Body of pancreas (tissue), 4 donors: ENCODE results near the gene TRMT11. TPM values are rescaled to one million over a fixed set of nuclear protein-coding genes. Genes with fewer than 3 reads are reported as not detected.

Experiments used
- ATAC-seq: fragments of 150-250 bp; one replicate; pipeline ENCODE4 v1.9.1; 2016
- DNase-seq, 4 donors: peaks; one replicate each; pipeline ENCODE4 v3.0.0-alpha.2; 2019
- H3K27ac ChIP-seq, 4 donors: fragments of 200-600 bp; sonication (generic); 1 replicate in 3 of 4; 2 replicates in 1 of 4; pipeline versions ENCODE4 v1.5.1 to v1.6.1; 2016 to 2019; ENCODE audit warnings: mild to moderate bottlenecking in 1 of 4, mixed read lengths in 1 of 4, moderate library complexity in 1 of 4
- H3K27me3 ChIP-seq, 2 donors: fragments of 200-600 bp; sonication (generic); one replicate each; pipeline ENCODE4 v1.6.0; 2016; ENCODE audit warnings: mild to moderate bottlenecking in 1 of 2
- H3K36me3 ChIP-seq, 2 donors: fragments of 200-600 bp; sonication (generic); replicated peaks in 1 of 2; 2 replicates each; pipeline ENCODE4 v1.5.1; 2016; ENCODE audit warnings: low read depth in 2 of 2; ENCODE audit not compliant: insufficient read depth in 1 of 2
- H3K4me1 ChIP-seq: fragments of 200-600 bp; sonication (generic); one replicate; pipeline ENCODE4 v1.6.0; 2016
- H3K4me3 ChIP-seq, 2 donors: fragments of 200-600 bp; sonication (generic); 1 replicate in 1 of 2; 2 replicates in 1 of 2; pipeline ENCODE4 v1.5.1; 2016 to 2019
- H3K9me3 ChIP-seq, 3 donors: fragments of 200-600 bp; sonication (generic); 1 replicate in 2 of 3; 2 replicates in 1 of 3; pipeline ENCODE4 v1.5.1; 2016
- CTCF ChIP-seq, 7 experiments: fragments of 450-650 bp in 4 of 7; fragments of 200-600 bp in 3 of 7; sonication (generic) in 3 of 7; IDR thresholded peaks; one replicate each; pipeline ENCODE4 v1.5.1; 2016 to 2019; ENCODE audit warnings: antibody characterized with exemption in 7 of 7
- POLR2A ChIP-seq, 3 donors: fragments of 450-650 bp; IDR thresholded peaks; one replicate each; pipeline ENCODE4 v1.6.1; 2016; ENCODE audit warnings: antibody characterized with exemption in 3 of 3, mild to moderate bottlenecking in 2 of 3
- WGBS, 2 donors: methylation state at CpG; one replicate each; pipeline ENCODE4 v1.1.5; 2017; 5-methylcytosine and 5-hydroxymethylcytosine counted together
- intact Hi-C: fragments of 100-400 bp; cut with DNase I; formaldehyde crosslinking; loops from one replicate; pipeline ENCODE4 v1.15.1; 2023
- total RNA-seq, 2 donors: library from RNA; depleted of rRNA; stranded (reverse); fragments of >200 nt; gene quantifications; one replicate each; pipeline ENCODE4 v1.1.0, GENCODE V29; 2016

The TRMT11 gene
- total RNA-seq, 2 donors from 2014 or later = 26.5 to 26.7 TPM

GRCh38 chr6:126026001-126026400 is 39.7 kb downstream of the TRMT11 start:
- TF ChIP-seq POLR2A (IDR thresholded peaks at IDR 0.05) = no peak
- no peak for TF ChIP-seq CTCF (IDR thresholded peaks at IDR 0.05)
- intact Hi-C loops = no loop called here
- DNase-seq (no peak), ATAC-seq (no peak)
- no peak overlapping the region for H3K27ac ChIP-seq
- H3K4me1 ChIP-seq = no peaks in the 10 kb centered on the region
- no peaks in the 10 kb centered on the region for H3K9me3 ChIP-seq
- no peaks in the 10 kb centered on the region for H3K27me3 ChIP-seq
- WGBS, 2 donors = 94% methylated on average over 2 of the region's 2 CpGs
- peaks cover 7 to 10% of the 10 kb centered on the region in 2 donors for H3K36me3 ChIP-seq
- H3K4me3 ChIP-seq = no peak overlapping the region

- no peaks in the 10 kb centered on the region for H3K9me3 ChIP-seq
- TF ChIP-seq POLR2A (IDR thresholded peaks at IDR 0.05) = no peak
- no peak for TF ChIP-seq CTCF (IDR thresholded peaks at IDR 0.05)
- H3K36me3 ChIP-seq = peaks cover 1 to 7% of the 10 kb centered on the region in 2 donors
- H3K4me1 ChIP-seq = no peaks in the 10 kb centered on the region
- no peak overlapping the region for H3K27ac ChIP-seq
- intact Hi-C loops = no loop called here
- H3K27me3 ChIP-seq = no peaks in the 10 kb centered on the region
- no peak overlapping the region for H3K4me3 ChIP-seq
- ATAC-seq (no peak), DNase-seq (no peak)
Measured at GRCh38 chr6:126027601-126028000, 41.3 kb downstream of the TRMT11 start.

- intact Hi-C loops = no loop called here
- no peaks in the 10 kb centered on the region for H3K9me3 ChIP-seq
- DNase-seq (no peak), ATAC-seq (no peak)
- H3K36me3 ChIP-seq = no peaks in the 10 kb centered on the region
- H3K4me3 ChIP-seq = no peak overlapping the region
- no peak overlapping the region for H3K27ac ChIP-seq
- TF ChIP-seq POLR2A (IDR thresholded peaks at IDR 0.05) (no peak), CTCF (IDR thresholded peaks at IDR 0.05) (no peak)
- WGBS, 2 donors = 84 to 87% methylated on average over 2 of the region's 2 CpGs
- H3K4me1 ChIP-seq = no peaks in the 10 kb centered on the region
- H3K27me3 ChIP-seq = no peaks in the 10 kb centered on the region
Measured at GRCh38 chr6:126030045-126030444, 43.7 kb downstream of the TRMT11 start.

GRCh38 chr6:126033696-126034095 is 47.4 kb downstream of the TRMT11 start:
- TF ChIP-seq CTCF (IDR thresholded peaks at IDR 0.05) (peak in 6 of 7 experiments; percentile 21 to 56 (median 53)), POLR2A (IDR thresholded peaks at IDR 0.05) (no peak)
- no peaks in the 10 kb centered on the region for H3K36me3 ChIP-seq
- ATAC-seq = peak; percentile 90
- no peaks in the 10 kb centered on the region for H3K27me3 ChIP-seq
- no peak overlapping the region for H3K4me3 ChIP-seq
- no peak overlapping the region for H3K27ac ChIP-seq
- DNase-seq = peak; percentile 17 to 54 (median 28)
- no peaks in the 10 kb centered on the region for H3K9me3 ChIP-seq
- WGBS, 2 donors = 10 to 16% methylated on average over 3 of the region's 3 CpGs
- intact Hi-C loops = no loop called here
- H3K4me1 ChIP-seq = no peaks in the 10 kb centered on the region

GRCh38 chr6:126034656-126035055 is 48.3 kb downstream of the TRMT11 start:
- Histone ChIP-seq H3K4me1 (no peaks in the 10 kb centered on the region), H3K36me3 (no peaks in the 10 kb centered on the region), H3K27me3 (no peaks in the 10 kb centered on the region), H3K4me3 (no peak overlapping the region), H3K27ac (no peak overlapping the region), H3K9me3 (no peaks in the 10 kb centered on the region)
- ATAC-seq (no peak), DNase-seq (no peak)
- intact Hi-C loops = no loop called here
- TF ChIP-seq CTCF (IDR thresholded peaks at IDR 0.05) (no peak), POLR2A (IDR thresholded peaks at IDR 0.05) (no peak)
- 91 to 93% methylated on average over 6 of the region's 6 CpGs for WGBS, 2 donors
